ENCODE data around the gene TUBB1. TPM values are rescaled to one million over a fixed set of nuclear protein-coding genes. Genes with fewer than 3 reads are reported as not detected.
A peak's percentile ranks its signal among the peaks of the same experiment; 100 is the strongest.

The TUBB1 gene
- not detected for total RNA-seq

- no peak within 1 kb of the TSS for H3K27ac Mint-ChIP-seq
- ATAC-seq (ENCODE audit: low read depth) (no peak), DNase-seq (no peak)
- no peaks in the 10 kb centered on the region for H3K27me3 Mint-ChIP-seq
- no peaks in the 10 kb centered on the region for H3K9me3 Mint-ChIP-seq
- POLR2A ChIA-PET: interaction anchor here (1.5 kb wide), 1 partner anchor 14 kb away, joined by 8 read pairs; the partner anchor contains the start of gene ATP5F1E
- peaks cover 19% of the 10 kb centered on the region for H3K4me1 Mint-ChIP-seq
- H3K36me3 Mint-ChIP-seq: peaks cover 3% of the 10 kb centered on the region
- no peak within 1 kb of the TSS for H3K4me3 Mint-ChIP-seq
Observed at GRCh38 chr20:59019217-59019616, at the start of gene TUBB1. TSS of gene TUBB1 (plus strand) at chr20:59019429. CDS start at chr20:59019523, 94 bp downstream.

- no peak overlapping the region for H3K27ac Mint-ChIP-seq
- POLR2A ChIA-PET: no interaction called here
- H3K4me3 Mint-ChIP-seq: no peak overlapping the region
- no peaks in the 10 kb centered on the region for H3K36me3 Mint-ChIP-seq
- DNase-seq (no peak), ATAC-seq (ENCODE audit: low read depth) (no peak)
- H3K27me3 Mint-ChIP-seq: peaks cover 22% of the 10 kb centered on the region
- H3K4me1 Mint-ChIP-seq: no peaks in the 10 kb centered on the region
- H3K9me3 Mint-ChIP-seq: peaks cover 3% of the 10 kb centered on the region
Observed at GRCh38 chr20:58969439-58969838, 49.8 kb upstream of the TUBB1 start.

- POLR2A ChIA-PET: no interaction called here
- Mint-ChIP-seq H3K4me3 (no peak overlapping the region), H3K27me3 (peaks cover 16% of the 10 kb centered on the region), H3K4me1 (no peaks in the 10 kb centered on the region), H3K9me3 (peaks cover 4% of the 10 kb centered on the region), H3K36me3 (no peaks in the 10 kb centered on the region), H3K27ac (no peak overlapping the region)
- DNase-seq (no peak), ATAC-seq (ENCODE audit: low read depth) (no peak)
Observed at GRCh38 chr20:58970146-58970545, 49.1 kb upstream of the TUBB1 start.

GRCh38 chr20:58971429-58971828 lies 47.8 kb upstream of the TUBB1 start:
- H3K9me3 Mint-ChIP-seq: peaks cover 8% of the 10 kb centered on the region
- ATAC-seq (ENCODE audit: low read depth): no peak
- peaks cover 16% of the 10 kb centered on the region for H3K27me3 Mint-ChIP-seq
- no peaks in the 10 kb centered on the region for H3K4me1 Mint-ChIP-seq
- no peak overlapping the region for H3K4me3 Mint-ChIP-seq
- POLR2A ChIA-PET: no interaction called here
- H3K36me3 Mint-ChIP-seq: no peaks in the 10 kb centered on the region
- no peak overlapping the region for H3K27ac Mint-ChIP-seq
- DNase-seq: no peak

GRCh38 chr20:58973179-58973578 lies 46.0 kb upstream of the TUBB1 start:
- no peak for ATAC-seq (ENCODE audit: low read depth)

GRCh38 chr20:58973866-58974265 lies 45.4 kb upstream of the TUBB1 start:
- no peak for ATAC-seq (ENCODE audit: low read depth)
- H3K27me3 Mint-ChIP-seq: peaks cover 14% of the 10 kb centered on the region
- H3K4me1 Mint-ChIP-seq: no peaks in the 10 kb centered on the region
- H3K9me3 Mint-ChIP-seq: peaks cover 8% of the 10 kb centered on the region
- H3K27ac Mint-ChIP-seq: no peak overlapping the region
- POLR2A ChIA-PET: no interaction called here
- H3K36me3 Mint-ChIP-seq: no peaks in the 10 kb centered on the region
- H3K4me3 Mint-ChIP-seq: no peak overlapping the region
- DNase-seq: no peak

More at GRCh38 chr20:58973179-58973578, 46.0 kb upstream of the TUBB1 start:
- peaks cover 16% of the 10 kb centered on the region for H3K27me3 Mint-ChIP-seq
- no peaks in the 10 kb centered on the region for H3K36me3 Mint-ChIP-seq
- no peak overlapping the region for H3K4me3 Mint-ChIP-seq
- H3K4me1 Mint-ChIP-seq: no peaks in the 10 kb centered on the region
- H3K27ac Mint-ChIP-seq: no peak overlapping the region
- POLR2A ChIA-PET: no interaction called here
- DNase-seq: no peak
- peaks cover 8% of the 10 kb centered on the region for H3K9me3 Mint-ChIP-seq

GRCh38 chr20:58975353-58975752 lies 43.9 kb upstream of the TUBB1 start:
- ATAC-seq (ENCODE audit: low read depth): no peak
- H3K36me3 Mint-ChIP-seq: no peaks in the 10 kb centered on the region
- POLR2A ChIA-PET: no interaction called here

GRCh38 chr20:58976061-58976730 lies 43.0 kb upstream of the TUBB1 start:
- no peak overlapping the region for H3K4me3 Mint-ChIP-seq
- ATAC-seq (ENCODE audit: low read depth): no peak
- peaks cover 2% of the 10 kb centered on the region for H3K27me3 Mint-ChIP-seq
- H3K36me3 Mint-ChIP-seq: no peaks in the 10 kb centered on the region
- DNase-seq: no peak
- no peaks in the 10 kb centered on the region for H3K4me1 Mint-ChIP-seq
- H3K9me3 Mint-ChIP-seq: peaks cover 6% of the 10 kb centered on the region
- no peak overlapping the region for H3K27ac Mint-ChIP-seq
- POLR2A ChIA-PET: no interaction called here

More at GRCh38 chr20:58975353-58975752, 43.9 kb upstream of the TUBB1 start:
- peaks cover 4% of the 10 kb centered on the region for H3K27me3 Mint-ChIP-seq
- no peak overlapping the region for H3K4me3 Mint-ChIP-seq
- no peak for DNase-seq
- no peak overlapping the region for H3K27ac Mint-ChIP-seq
- H3K4me1 Mint-ChIP-seq: no peaks in the 10 kb centered on the region
- H3K9me3 Mint-ChIP-seq: peaks cover 6% of the 10 kb centered on the region

- POLR2A ChIA-PET: interaction anchor here (0.7 to 1.0 kb wide), 2 partner anchors 12 to 53 kb away, joined by 4 read pairs; partner anchors contain the start of gene ATP5F1E
- H3K9me3 Mint-ChIP-seq: peaks cover 6% of the 10 kb centered on the region
- H3K36me3 Mint-ChIP-seq: no peaks in the 10 kb centered on the region
- H3K27me3 Mint-ChIP-seq: no peaks in the 10 kb centered on the region
- H3K4me1 Mint-ChIP-seq: peaks cover 9% of the 10 kb centered on the region
- ATAC-seq (ENCODE audit: low read depth) (no peak), DNase-seq (no peak)
- H3K27ac Mint-ChIP-seq: no peak overlapping the region
- H3K4me3 Mint-ChIP-seq: no peak overlapping the region
Observed at GRCh38 chr20:58978351-58979190, 40.7 kb upstream of the TUBB1 start.

GRCh38 chr20:58980711-58981627 lies 38.3 kb upstream of the TUBB1 start, which contains the start of gene NELFCD:
TSS of gene NELFCD (plus strand) at chr20:58981256. CDS start at chr20:58981310, 54 bp downstream.
- Mint-ChIP-seq H3K27me3 (no peaks in the 10 kb centered on the region), H3K4me3 (peak within 1 kb of the TSS; percentile 91), H3K27ac (peak within 1 kb of the TSS; percentile 81), H3K36me3 (peaks cover 2% of the 10 kb centered on the region), H3K4me1 (peaks cover 21% of the 10 kb centered on the region), H3K9me3 (no peaks in the 10 kb centered on the region)
- POLR2A ChIA-PET: interaction anchor here (0.6 to 3.7 kb wide), 8 partner anchors 24 to 1558 kb away, joined by 3 to 27 read pairs (median 6); partner anchors contain the start of genes ATP5F1E and STX16
- DNase-seq (peak; percentile 97), ATAC-seq (ENCODE audit: low read depth) (peak; percentile 91)

- no peak for ATAC-seq (ENCODE audit: low read depth)
- Mint-ChIP-seq H3K27me3 (no peaks in the 10 kb centered on the region), H3K9me3 (no peaks in the 10 kb centered on the region), H3K4me1 (peaks cover 21% of the 10 kb centered on the region), H3K36me3 (peaks cover 2% of the 10 kb centered on the region), H3K4me3 (peak overlapping the region; percentile 91), H3K27ac (peak overlapping the region; percentile 81)
- POLR2A ChIA-PET: interaction anchor here (0.6 to 3.7 kb wide), 9 partner anchors 10 to 1559 kb away, joined by 3 to 27 read pairs (median 6); partner anchors contain the start of genes ATP5F1E and STX16
- DNase-seq: no peak
Observed at GRCh38 chr20:58981628-58982364, 37.4 kb upstream of the TUBB1 start.

GRCh38 chr20:58982406-58983114 lies 36.7 kb upstream of the TUBB1 start:
- Mint-ChIP-seq H3K9me3 (no peaks in the 10 kb centered on the region), H3K27me3 (no peaks in the 10 kb centered on the region), H3K4me1 (peaks cover 21% of the 10 kb centered on the region), H3K36me3 (peaks cover 2% of the 10 kb centered on the region), H3K4me3 (peak overlapping the region; percentile 91), H3K27ac (peak overlapping the region; percentile 71)
- POLR2A ChIA-PET: interaction anchor here (0.7 to 3.7 kb wide), 8 partner anchors 9 to 331 kb away, joined by 3 to 27 read pairs (median 6); partner anchors contain the start of genes ATP5F1E and STX16
- ATAC-seq (ENCODE audit: low read depth): no peak
- no peak for DNase-seq

Data from activated naive CD8-positive, alpha-beta T cell treated with anti-CD3 and anti-CD28 coated beads, Interleukin-2, amount 10 ng/mL, durations not matched to agents 7 days and 5 days (primary cell).